ENCODE results near the gene ITGA6.

Gene ITGA6

GRCh38 chr2:172484706-172485105 lies 57.3 kb downstream of the ITGA6 start:
- in situ Hi-C loops (cut with HindIII; ENCODE audit: low pct_ligation_motif_present, low sequenced_read_pairs), result no loop called here
- no peak overlapping the region for H3K27ac ChIP-seq
- no peaks in the 10 kb centered on the region for H3K36me3 ChIP-seq (replicated peaks)
- TF ChIP-seq CTCF (IDR thresholded peaks at IDR 0.05; ENCODE audit: low read depth, low read length, missing control alignments), result no peak
- H3K27me3 ChIP-seq (replicated peaks), result no peaks in the 10 kb centered on the region
- no peak overlapping the region for H3K4me3 ChIP-seq (ENCODE audit: low read depth, low read length)
- no peak for DNase-seq

- Histone ChIP-seq H3K4me3 (ENCODE audit: low read depth, low read length) (no peak overlapping the region), H3K27ac (no peak overlapping the region), H3K27me3 (replicated peaks) (no peaks in the 10 kb centered on the region), H3K36me3 (replicated peaks) (no peaks in the 10 kb centered on the region)
- in situ Hi-C loops (cut with HindIII; ENCODE audit: low pct_ligation_motif_present, low sequenced_read_pairs), result no loop called here
- DNase-seq, result no peak
- TF ChIP-seq CTCF (IDR thresholded peaks at IDR 0.05; ENCODE audit: low read depth, low read length, missing control alignments), result no peak
Observed at GRCh38 chr2:172488556-172488955, 61.2 kb downstream of the ITGA6 start.

GRCh38 chr2:172489681-172490080 lies 62.3 kb downstream of the ITGA6 start:
- in situ Hi-C loops (cut with HindIII; ENCODE audit: low pct_ligation_motif_present, low sequenced_read_pairs), result no loop called here
- no peaks in the 10 kb centered on the region for H3K27me3 ChIP-seq (replicated peaks)

GRCh38 chr2:172496160-172496608 lies 68.8 kb downstream of the ITGA6 start:
- H3K27me3 ChIP-seq (replicated peaks), result no peaks in the 10 kb centered on the region
- DNase-seq, result no peak
- in situ Hi-C loops (cut with HindIII; ENCODE audit: low pct_ligation_motif_present, low sequenced_read_pairs), result no loop called here
- H3K27ac ChIP-seq, result no peak overlapping the region
- TF ChIP-seq CTCF (IDR thresholded peaks at IDR 0.05; ENCODE audit: low read depth, low read length, missing control alignments), result no peak
- no peak overlapping the region for H3K4me3 ChIP-seq (ENCODE audit: low read depth, low read length)
- no peaks in the 10 kb centered on the region for H3K36me3 ChIP-seq (replicated peaks)

More at GRCh38 chr2:172489681-172490080, 62.3 kb downstream of the ITGA6 start:
- H3K27ac ChIP-seq, result no peak overlapping the region
- DNase-seq, result no peak
- H3K36me3 ChIP-seq (replicated peaks), result no peaks in the 10 kb centered on the region
- H3K4me3 ChIP-seq (ENCODE audit: low read depth, low read length), result no peak overlapping the region
- no peak for TF ChIP-seq CTCF (IDR thresholded peaks at IDR 0.05; ENCODE audit: low read depth, low read length, missing control alignments)

- Histone ChIP-seq H3K27me3 (replicated peaks) (no peaks in the 10 kb centered on the region), H3K4me3 (ENCODE audit: low read depth, low read length) (no peak overlapping the region), H3K36me3 (replicated peaks) (no peaks in the 10 kb centered on the region), H3K27ac (no peak overlapping the region)
- in situ Hi-C loops (cut with HindIII; ENCODE audit: low pct_ligation_motif_present, low sequenced_read_pairs), result no loop called here
- TF ChIP-seq CTCF (IDR thresholded peaks at IDR 0.05; ENCODE audit: low read depth, low read length, missing control alignments), result no peak
- no peak for DNase-seq
Observed at GRCh38 chr2:172507199-172507598, 79.8 kb downstream of the ITGA6 start.

GRCh38 chr2:172510088-172510487 lies 82.7 kb downstream of the ITGA6 start:
- H3K27ac ChIP-seq, result no peak overlapping the region
- TF ChIP-seq CTCF (IDR thresholded peaks at IDR 0.05; ENCODE audit: low read depth, low read length, missing control alignments), result no peak

More at GRCh38 chr2:172510088-172510487, 82.7 kb downstream of the ITGA6 start:
- H3K4me3 ChIP-seq (ENCODE audit: low read depth, low read length), result no peak overlapping the region
- no peaks in the 10 kb centered on the region for H3K27me3 ChIP-seq (replicated peaks)
- in situ Hi-C loops (cut with HindIII; ENCODE audit: low pct_ligation_motif_present, low sequenced_read_pairs), result no loop called here
- H3K36me3 ChIP-seq (replicated peaks), result no peaks in the 10 kb centered on the region
- DNase-seq, result no peak

All from brain microvascular endothelial cell (primary cell).